Uterus (tissue), 2 donors: ENCODE measurements around the gene UBR4.

Experiments
- CTCF ChIP-seq, 4 experiments: fragments of 200-600 bp in 2 of 4; fragments of 450-650 bp in 2 of 4; sonication (generic) in 2 of 4; IDR thresholded peaks; one replicate each; pipeline ENCODE4 v1.5.1; 2016 to 2019; ENCODE audit warnings: antibody characterized with exemption in 4 of 4, mild to moderate bottlenecking in 2 of 4, moderate library complexity in 1 of 4
- POLR2A ChIP-seq, 2 donors: fragments of 450-650 bp; IDR thresholded peaks; one replicate each; pipeline ENCODE4 v1.6.1; 2016; ENCODE audit warnings: antibody characterized with exemption in 2 of 2, mild to moderate bottlenecking in 1 of 2, moderate library complexity in 1 of 2

GRCh38 chr1:19140465-19140864 is 69.6 kb downstream of the UBR4 start:
- TF ChIP-seq CTCF (IDR thresholded peaks at IDR 0.05) (no peak), POLR2A (IDR thresholded peaks at IDR 0.05) (no peak)
